Mesothelial cell of epicardium (in vitro differentiated cells): ENCODE data around the gene CSKMT. TPM values are rescaled to one million over a fixed set of nuclear protein-coding genes. Genes with fewer than 3 reads are reported as not detected.
A peak's percentile ranks its signal among the peaks of the same experiment; 100 is the strongest.

Experiments used
- DNase-seq, 2 experiments: peaks; one replicate each; pipeline ENCODE4 v3.0.0; 2021; ENCODE audit warnings: low spot score in 2 of 2; ENCODE audit not compliant: unreplicated experiment in 2 of 2
- H3K27ac Mint-ChIP-seq: 2 replicates; pipeline ENCODE4 v1.8.0; 2021; ENCODE audit warnings: mixed read lengths
- H3K27me3 Mint-ChIP-seq: 2 replicates; pipeline ENCODE4 v1.8.0; 2021; ENCODE audit warnings: low read depth, mixed read lengths
- H3K36me3 Mint-ChIP-seq: 2 replicates; pipeline ENCODE4 v1.8.0; 2021; ENCODE audit warnings: mixed read lengths
- H3K4me1 Mint-ChIP-seq: 2 replicates; pipeline ENCODE4 v1.8.0; 2021; ENCODE audit warnings: mixed read lengths
- H3K4me3 Mint-ChIP-seq: 2 replicates; pipeline ENCODE4 v1.8.0; 2021; ENCODE audit warnings: mild to moderate bottlenecking, moderate library complexity, mixed read lengths
- H3K9me3 Mint-ChIP-seq: 2 replicates; pipeline ENCODE4 v1.8.0; 2021; ENCODE audit warnings: mixed read lengths
- total RNA-seq: library from RNA; stranded (reverse); gene quantifications from 3 replicates; pipeline ENCODE4 v1.2.1, GENCODE V29; 2021
- TF ChIP-seq, protein P1 (sequence below): fragments of 200-600 bp; sonication (generic); IDR thresholded peaks from one replicate; pipeline ENCODE4 v1.5.0; 2021; ENCODE audit warnings: antibody characterized with exemption; ENCODE audit not compliant: unreplicated experiment

CSKMT gene
- total RNA-seq, 1 donor from 2014 or later, result 20.6 TPM

DNA sequence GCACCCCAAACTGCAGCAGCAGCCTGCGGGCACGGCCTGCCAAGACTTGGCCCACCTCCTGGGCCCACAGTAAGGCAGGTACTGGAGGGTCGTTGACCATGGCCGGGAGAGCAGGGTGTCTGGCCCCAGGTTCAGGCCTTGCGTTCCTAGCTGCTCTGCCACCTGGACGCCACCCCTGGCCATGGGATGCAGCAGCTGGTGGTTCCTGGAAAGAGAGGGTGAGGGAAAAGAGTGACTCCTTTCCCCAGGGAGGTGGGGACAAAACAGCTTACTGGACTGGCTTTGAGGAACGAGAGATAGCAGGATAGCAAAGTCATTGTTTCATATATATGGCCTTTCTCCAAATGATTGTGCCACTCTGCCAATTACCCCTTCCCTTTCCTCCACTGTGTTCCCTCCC is 40.3 kb downstream of the CSKMT start:
- Mint-ChIP-seq H3K4me1 (peaks cover 46% of the 10 kb centered on the region), H3K36me3 (peaks cover 15% of the 10 kb centered on the region), H3K27ac (peak overlapping the region; percentile 97), H3K4me3 (peak overlapping the region; percentile 86), H3K27me3 (no peaks in the 10 kb centered on the region), H3K9me3 (no peaks in the 10 kb centered on the region)
- TF ChIP-seq, protein P1, sequence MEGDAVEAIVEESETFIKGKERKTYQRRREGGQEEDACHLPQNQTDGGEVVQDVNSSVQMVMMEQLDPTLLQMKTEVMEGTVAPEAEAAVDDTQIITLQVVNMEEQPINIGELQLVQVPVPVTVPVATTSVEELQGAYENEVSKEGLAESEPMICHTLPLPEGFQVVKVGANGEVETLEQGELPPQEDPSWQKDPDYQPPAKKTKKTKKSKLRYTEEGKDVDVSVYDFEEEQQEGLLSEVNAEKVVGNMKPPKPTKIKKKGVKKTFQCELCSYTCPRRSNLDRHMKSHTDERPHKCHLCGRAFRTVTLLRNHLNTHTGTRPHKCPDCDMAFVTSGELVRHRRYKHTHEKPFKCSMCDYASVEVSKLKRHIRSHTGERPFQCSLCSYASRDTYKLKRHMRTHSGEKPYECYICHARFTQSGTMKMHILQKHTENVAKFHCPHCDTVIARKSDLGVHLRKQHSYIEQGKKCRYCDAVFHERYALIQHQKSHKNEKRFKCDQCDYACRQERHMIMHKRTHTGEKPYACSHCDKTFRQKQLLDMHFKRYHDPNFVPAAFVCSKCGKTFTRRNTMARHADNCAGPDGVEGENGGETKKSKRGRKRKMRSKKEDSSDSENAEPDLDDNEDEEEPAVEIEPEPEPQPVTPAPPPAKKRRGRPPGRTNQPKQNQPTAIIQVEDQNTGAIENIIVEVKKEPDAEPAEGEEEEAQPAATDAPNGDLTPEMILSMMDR, result no peak
- no peak for DNase-seq

DNA sequence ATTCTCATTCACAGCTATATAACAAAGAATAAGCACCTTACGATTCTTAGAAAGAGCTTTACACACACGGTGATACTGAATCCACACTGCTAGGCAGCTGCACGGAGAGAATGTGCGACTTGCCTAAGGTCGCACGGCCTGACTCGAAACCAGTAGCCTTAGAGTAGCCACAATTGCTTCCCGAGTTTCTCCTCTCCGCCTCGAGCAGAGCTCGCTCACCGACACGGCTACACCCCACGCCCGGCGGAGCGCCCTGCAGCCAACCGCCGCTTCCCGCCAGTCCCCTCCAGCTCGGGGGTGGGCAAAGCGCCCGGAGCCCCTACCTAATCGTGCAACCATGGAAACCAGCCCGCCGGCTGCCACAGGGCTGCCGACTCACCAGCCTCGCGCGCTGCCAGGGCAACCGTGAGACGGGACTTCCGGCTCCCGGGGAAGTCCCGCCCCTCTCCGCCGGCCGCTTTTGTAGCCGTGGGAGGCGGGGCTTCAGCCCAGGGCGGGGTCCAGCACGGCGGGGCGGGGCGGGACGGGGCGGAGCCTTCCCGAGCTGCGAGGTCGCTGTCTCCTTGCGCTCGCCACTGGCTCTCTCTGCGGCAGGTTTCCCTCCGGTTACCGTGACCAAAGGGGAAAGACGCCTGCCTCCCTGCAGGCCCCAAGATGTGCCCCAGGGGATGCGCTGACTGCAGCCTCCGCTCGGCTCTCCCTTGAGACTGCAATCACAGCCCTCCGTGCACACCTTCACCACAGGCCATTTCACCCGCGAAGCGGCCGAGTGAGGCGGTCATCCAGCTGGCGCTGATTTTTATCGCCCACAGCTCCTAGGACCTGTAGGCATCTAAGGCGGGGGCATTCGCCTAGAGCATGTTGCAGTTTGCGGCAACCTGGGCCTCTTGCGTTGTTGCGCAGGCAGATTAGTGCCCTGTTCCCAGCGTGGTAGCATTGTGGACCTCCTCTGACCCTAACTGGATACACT is 41.1 kb downstream of the CSKMT start:
- Mint-ChIP-seq H3K9me3 (no peaks in the 10 kb centered on the region), H3K27ac (peak overlapping the region; percentile 98), H3K4me3 (peak overlapping the region; percentile 86), H3K27me3 (no peaks in the 10 kb centered on the region), H3K4me1 (peaks cover 46% of the 10 kb centered on the region), H3K36me3 (peaks cover 17% of the 10 kb centered on the region)
- peak; percentile 92 to 95 for DNase-seq
- TF ChIP-seq, protein P1, result no peak

DNA sequence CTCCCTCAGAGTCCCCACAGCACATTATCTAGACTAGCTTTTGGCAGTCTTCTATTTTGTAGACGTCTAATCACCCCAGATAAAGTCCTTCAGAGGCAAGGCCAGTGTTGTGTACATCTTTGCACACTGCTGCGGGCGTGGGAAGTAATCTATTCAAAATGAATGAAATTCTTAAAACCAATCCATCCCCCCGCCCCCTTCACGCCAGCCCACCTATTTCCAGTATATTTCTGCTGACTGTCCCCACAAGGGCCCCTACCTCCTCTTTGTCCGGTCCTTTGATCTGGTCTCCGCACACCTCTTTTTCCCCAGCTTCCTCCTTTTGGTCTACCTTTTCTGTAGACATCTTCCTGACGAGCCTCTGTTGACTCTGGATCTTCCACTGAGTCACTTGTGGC is 41.7 kb downstream of the CSKMT start:
- H3K4me3 Mint-ChIP-seq, result peak overlapping the region; percentile 86
- peaks cover 46% of the 10 kb centered on the region for H3K4me1 Mint-ChIP-seq
- TF ChIP-seq, protein P1, result no peak
- H3K36me3 Mint-ChIP-seq, result peaks cover 14% of the 10 kb centered on the region
- H3K27me3 Mint-ChIP-seq, result no peaks in the 10 kb centered on the region
- no peaks in the 10 kb centered on the region for H3K9me3 Mint-ChIP-seq
- DNase-seq, result no peak
- peak overlapping the region; percentile 98 for H3K27ac Mint-ChIP-seq

DNA sequence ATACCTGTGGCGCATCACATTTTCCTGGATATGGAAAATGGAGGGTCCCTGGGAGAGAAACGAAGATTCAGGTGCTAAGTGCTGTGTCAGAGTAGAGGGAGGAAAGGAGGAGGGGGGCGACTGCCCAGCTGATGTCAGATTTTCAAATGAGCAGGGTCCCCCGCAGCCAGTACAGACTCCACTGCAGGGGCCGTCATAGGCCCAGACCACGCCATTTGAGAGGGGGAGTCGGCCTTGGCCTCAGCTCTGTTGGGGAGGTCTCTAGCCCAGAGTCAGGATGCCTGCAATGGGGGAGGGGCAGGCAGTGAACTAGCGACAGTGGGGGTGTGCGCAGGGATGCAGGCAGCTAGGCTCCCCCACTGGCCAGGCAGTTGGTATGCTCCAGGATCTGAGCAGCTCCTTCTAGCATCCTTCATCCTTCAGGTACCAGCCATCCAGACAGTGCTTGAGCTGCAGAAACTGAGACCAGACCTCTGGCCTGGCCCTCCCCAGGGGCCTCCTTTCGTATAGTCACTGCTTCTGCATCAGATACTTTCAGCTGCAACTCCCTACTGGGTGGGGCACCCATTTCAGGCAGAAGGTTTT is 42.3 kb downstream of the CSKMT start, which contains the start of the genes BSCL2 and GNG3:
Gene BSCL2, minus strand, starts transcription at position 148 of the 585 bp plus-strand sequence. CDS start 229 bp downstream, outside the sequence.
Gene GNG3, plus strand, starts transcription at position 400 of the 585 bp plus-strand sequence. CDS start 620 bp downstream, outside the sequence.
- Mint-ChIP-seq H3K4me3 (peak within 1 kb of the TSS; percentile 86), H3K27ac (peak within 1 kb of the TSS; percentile 98), H3K27me3 (no peaks in the 10 kb centered on the region), H3K9me3 (no peaks in the 10 kb centered on the region), H3K36me3 (peaks cover 10% of the 10 kb centered on the region), H3K4me1 (peaks cover 46% of the 10 kb centered on the region)
- peak in 1 of 2 experiments; percentile 49 for DNase-seq
- TF ChIP-seq, protein P1, result no peak

DNA sequence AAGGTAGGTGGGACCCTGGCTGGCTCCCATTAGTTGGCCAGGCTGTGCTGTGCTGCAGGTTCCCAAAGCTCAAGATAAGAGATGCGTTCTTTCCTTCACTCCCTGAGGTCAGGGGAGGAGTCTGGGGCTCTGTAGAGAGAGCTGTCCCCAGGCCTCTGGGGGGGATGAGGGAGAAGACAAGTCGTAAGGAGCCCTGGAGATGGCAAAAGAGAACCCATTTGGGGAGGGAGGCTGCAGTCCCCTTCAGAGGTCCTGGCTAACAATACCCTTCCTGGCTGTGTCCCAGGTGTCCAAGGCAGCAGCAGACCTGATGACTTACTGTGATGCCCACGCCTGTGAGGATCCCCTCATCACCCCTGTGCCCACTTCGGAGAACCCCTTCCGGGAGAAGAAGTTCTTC is 43.3 kb downstream of the CSKMT start:
- TF ChIP-seq, protein P1, result no peak

More for the DNA sequence above, 43.3 kb downstream of the CSKMT start:
- Mint-ChIP-seq H3K9me3 (no peaks in the 10 kb centered on the region), H3K36me3 (peaks cover 11% of the 10 kb centered on the region), H3K27ac (peak overlapping the region; percentile 98), H3K4me3 (peak overlapping the region; percentile 86), H3K4me1 (peaks cover 46% of the 10 kb centered on the region), H3K27me3 (no peaks in the 10 kb centered on the region)
- no peak for DNase-seq
